K562 (cell line): ENCODE data around the gene FAM174C. TPM values are rescaled to one million over a fixed set of nuclear protein-coding genes. Genes with fewer than 3 reads are reported as not detected.

Experiments used
- BRD4 ChIP-seq: fragments of 200-600 bp; sonication (generic); IDR thresholded peaks from 2 replicates; pipeline ENCODE4 v1.6.1; 2017; ENCODE audit warnings: inconsistent platforms
- BRF1 ChIP-seq: IDR thresholded peaks from 3 replicates; pipeline ENCODE4 v1.6.1; 2011; ENCODE audit warnings: borderline replicate concordance, mild to moderate bottlenecking; ENCODE audit not compliant: insufficient read length; ENCODE audit errors: extremely low read depth
- ESRRA ChIP-seq: fragments of 450-650 bp; IDR thresholded peaks from 2 replicates; pipeline ENCODE4 v1.6.1; 2014; ENCODE audit warnings: low read depth, mild to moderate bottlenecking, moderate library complexity, borderline replicate concordance
- FOXA1 ChIP-seq: fragments of 450-650 bp; IDR thresholded peaks from 2 replicates; pipeline ENCODE4 v1.6.1; 2016; ENCODE audit warnings: mild to moderate bottlenecking, borderline replicate concordance
- GTF2B ChIP-seq: IDR thresholded peaks from 2 replicates; pipeline ENCODE4 v1.6.1; 2011; ENCODE audit not compliant: insufficient read length; ENCODE audit errors: extremely low read depth
- HNRNPLL ChIP-seq: fragments of 200-400 bp; formaldehyde crosslinking; IDR thresholded peaks from 2 replicates; pipeline ENCODE4 v1.6.1; 2017; ENCODE audit warnings: low read length, low read depth, mild to moderate bottlenecking; ENCODE audit not compliant: poor library complexity, severe bottlenecking
- KLF1 ChIP-seq: fragments of 450-650 bp; IDR thresholded peaks from 2 replicates; pipeline ENCODE4 v1.6.1; 2016; ENCODE audit warnings: missing genetic modification characterization, missing compliant biosample characterization
- MAZ ChIP-seq, 2 experiments: fragments of 450-650 bp in 1 of 2; sonication (generic) in 1 of 2; formaldehyde crosslinking; IDR thresholded peaks in 1 of 2; conservative IDR thresholded peaks in 1 of 2; 2 replicates each; pipeline versions ENCODE4 v1.4.0 to v1.5.0; 2020; ENCODE audit warnings: mild to moderate bottlenecking in 1 of 2, missing genetic modification reagents in 1 of 2
- MYNN ChIP-seq, 2 experiments: sonication (generic); formaldehyde crosslinking in 1 of 2; IDR thresholded peaks; 2 replicates each; pipeline versions ENCODE4 v1.5.0 to v1.6.1; 2016 to 2020; ENCODE audit warnings: antibody characterized with exemption in 1 of 2, missing genetic modification reagents in 1 of 2
- NELFE ChIP-seq: IDR thresholded peaks from 2 replicates; pipeline ENCODE4 v1.6.1; 2011; ENCODE audit warnings: mild to moderate bottlenecking; ENCODE audit not compliant: insufficient read depth, insufficient read length
- NEUROD1 ChIP-seq: fragments of 150-350 bp; IDR thresholded peaks from 2 replicates; pipeline ENCODE4 v1.6.1; 2014; ENCODE audit warnings: borderline replicate concordance, low read length, low read depth; ENCODE audit not compliant: partially characterized antibody
- NFE2L1 ChIP-seq: fragments of 450-650 bp; IDR thresholded peaks from 2 replicates; pipeline ENCODE4 v1.6.1; 2016; ENCODE audit warnings: missing genetic modification characterization, low read depth, mild to moderate bottlenecking, missing compliant biosample characterization, moderate library complexity, borderline replicate concordance
- NFYB ChIP-seq: IDR thresholded peaks from 2 replicates; pipeline ENCODE4 v1.6.1; 2011; ENCODE audit warnings: mild to moderate bottlenecking, moderate library complexity; ENCODE audit not compliant: insufficient read length; ENCODE audit errors: extremely low read depth
- PCBP1 ChIP-seq: fragments of 200-400 bp; formaldehyde crosslinking; IDR thresholded peaks from 2 replicates; pipeline ENCODE4 v1.6.1; 2018; ENCODE audit warnings: mild to moderate bottlenecking, low read depth, low read length; ENCODE audit not compliant: poor library complexity, severe bottlenecking
- RBM14 ChIP-seq: fragments of 200-400 bp; formaldehyde crosslinking; IDR thresholded peaks from 2 replicates; pipeline ENCODE4 v1.6.1; 2018; ENCODE audit warnings: low read depth, mild to moderate bottlenecking, low read length, moderate library complexity, borderline replicate concordance; ENCODE audit not compliant: insufficient read depth
- SMARCA5 ChIP-seq: fragments of 450-650 bp; IDR thresholded peaks from 2 replicates; pipeline ENCODE4 v1.6.1; 2016
- SPI1 ChIP-seq: IDR thresholded peaks from 2 replicates; pipeline ENCODE4 v1.6.1; 2011; ENCODE audit warnings: low read depth, low read length, control low read depth, borderline replicate concordance
- SUPT5H ChIP-seq: fragments of 450-650 bp; IDR thresholded peaks from 2 replicates; pipeline ENCODE4 v1.6.1; 2016
- TBL1XR1 ChIP-seq, 2 experiments: IDR thresholded peaks; 2 replicates each; pipeline ENCODE4 v1.6.1; 2012; ENCODE audit warnings: improper control_type of control experiment in 2 of 2, low read length in 2 of 2, mild to moderate bottlenecking in 1 of 2
- TCF15 ChIP-seq: fragments of 250-450 bp; sonication (Bioruptor Pico); IDR thresholded peaks from 2 replicates; pipeline ENCODE4 v1.8.0; 2022; ENCODE audit warnings: moderate library complexity, mild to moderate bottlenecking, inconsistent platforms
- USF2 ChIP-seq: sonication (generic); formaldehyde crosslinking; IDR thresholded peaks from 2 replicates; pipeline ENCODE4 v1.5.0; 2020; ENCODE audit warnings: missing genetic modification reagents
- ZBTB1 ChIP-seq: sonication (generic); formaldehyde crosslinking; IDR thresholded peaks from 2 replicates; pipeline ENCODE4 v1.8.1; 2023; ENCODE audit warnings: missing genetic modification reagents, low read depth, mild to moderate bottlenecking, borderline replicate concordance
- ZFPM2 ChIP-seq: fragments of 250-450 bp; sonication (Bioruptor Pico); IDR thresholded peaks from 2 replicates; pipeline ENCODE4 v1.5.1; 2022; ENCODE audit warnings: mild to moderate bottlenecking
- ZNF165 ChIP-seq: fragments of 250-450 bp; sonication (Bioruptor Pico); IDR thresholded peaks from 2 replicates; pipeline ENCODE4 v1.4.0; 2020; ENCODE audit warnings: borderline replicate concordance
- ZNF57 ChIP-seq: fragments of 450-650 bp; formaldehyde crosslinking; IDR thresholded peaks from 2 replicates; pipeline ENCODE4 v1.4.0; 2020; ENCODE audit warnings: mild to moderate bottlenecking, moderate library complexity
- ZNF740 ChIP-seq, 3 experiments: fragments of 200-800 bp in 1 of 3; sonication (Bioruptor generic) in 1 of 3; sonication (generic) in 1 of 3; formaldehyde crosslinking in 1 of 3; IDR thresholded peaks; 2 replicates each; pipeline versions ENCODE4 v1.6.1 to v1.8.0; 2016 to 2022; ENCODE audit warnings: mild to moderate bottlenecking in 2 of 3, missing compliant biosample characterization in 2 of 3, missing genetic modification characterization in 2 of 3, missing genetic modification reagents in 1 of 3
- polyA plus RNA-seq, 8 experiments: library from polyadenylated mRNA; depleted of rRNA in 4 of 8; stranded (reverse) in 5 of 8; unstranded in 3 of 8; fragments of >200 nt; fragmentation: Nextera tagmentation in 2 of 8; fragmentation: Illumina TruSeq in 1 of 8; extraction: Ambion mirVana in 2 of 8; extraction: Trizol in 1 of 8; gene quantifications; 2 replicates each; pipeline versions ENCODE4 v1.2.1 to v1.2.3, GENCODE V29; 2011 to 2014; ENCODE audit warnings: inconsistent platforms in 1 of 8, missing spikeins in 1 of 8
- total RNA-seq, 7 experiments: library from RNA; depleted of rRNA in 6 of 7; stranded (reverse); fragments of >200 nt in 6 of 7; fragmentation: Illumina TruSeq in 2 of 7; extraction: Trizol in 2 of 7; gene quantifications; 2 replicates each; pipeline versions ENCODE4 v1.2.1 to v1.2.3, GENCODE V29; 2011 to 2021; ENCODE audit warnings: low replicate concordance in 1 of 7

FAM174C gene
- total and polyA plus RNA-seq, 9 of the 15 experiments (the other 6 are each of a cell fraction or from before 2014, with no cell fraction given): 0.66 to 89.6 (median 20.3) TPM

GRCh38 chr19:1269065-1269477 is 6.3 kb upstream of the FAM174C start, which contains the start of gene CIRBP (continued):
- TF ChIP-seq USF2 (CRISPR knock-in tag) (no peak), GTF2B (peak; percentile 95), NELFE (peak; percentile 75), TBL1XR1 (IDR thresholded peaks at IDR 0.05; ENCODE audit: low read length in 2 of 2) (no peak), ZNF740 (CRISPR knock-in tag; IDR thresholded peaks at IDR 0.05) (peak; percentile 97), ZNF740 (tag; IDR thresholded peaks at IDR 0.05) (peak in 1 of 2 experiments; percentile 98; a peak in 2 of 4 replicates), SUPT5H (peak; percentile 98), FOXA1 (no peak), HNRNPLL (peak; percentile 69), TCF15 (0 out of 2 replicates have a peak, but pooled peaks have one; percentile 31), ZBTB1 (0 out of 2 replicates have a peak, but pooled peaks have one; percentile 36), ZNF165 (no peak), PCBP1 (peak; percentile 70), ESRRA (peak; percentile 28; the same call in 1 of the 2 replicates), ZNF57 (no peak), NEUROD1 (peak; percentile 37), RBM14 (0 out of 2 replicates have a peak, but pooled peaks have one; percentile 62), KLF1 (0 out of 2 replicates have a peak, but pooled peaks have one; percentile 39), BRF1 (no peak), MAZ (CRISPR knock-in tag; conservative IDR thresholded peaks at IDR 0.05 in 1 of 2, IDR thresholded peaks at IDR 0.05 in 1 of 2) (peak; percentile 95 to 98), MYNN (IDR thresholded peaks at IDR 0.05) (peak; percentile 69; the same call in 1 of the 2 replicates), MYNN (CRISPR knock-in tag; IDR thresholded peaks at IDR 0.05) (no peak), NFYB (peak; percentile 52), SMARCA5 (no peak), NFE2L1 (no peak), ZFPM2 (CRISPR knock-in tag) (0 out of 2 replicates have a peak, but pooled peaks have one; percentile 66), SPI1 (no peak), BRD4 (no peak; the same call in 1 of the 2 replicates)
